HG03103 (cell line): ENCODE data around the gene VCAN.

ENCODE experiments used
- ATAC-seq: cut with Tn5 transposase; IDR thresholded peaks from one replicate; pipeline ENCODE4 v1.9.1; 2021; ENCODE audit warnings: low read depth; ENCODE audit not compliant: unreplicated experiment

The VCAN gene

GRCh38 chr5:83527722-83528438 lies 56.3 kb downstream of the VCAN start:
- no peak for ATAC-seq

- ATAC-seq = no peak
Measured at GRCh38 chr5:83528439-83528769, 56.9 kb downstream of the VCAN start.

- no peak for ATAC-seq
Measured at GRCh38 chr5:83530193-83530592, 58.6 kb downstream of the VCAN start.

- no peak for ATAC-seq
Measured at GRCh38 chr5:83531661-83532060, 60.1 kb downstream of the VCAN start.

- ATAC-seq = peak; percentile 72
Measured at GRCh38 chr5:83538786-83539462, 67.4 kb downstream of the VCAN start.

- ATAC-seq = no peak
Measured at GRCh38 chr5:83539463-83539790, 67.9 kb downstream of the VCAN start.

GRCh38 chr5:83540105-83540504 lies 68.6 kb downstream of the VCAN start:
- ATAC-seq = no peak

GRCh38 chr5:83540783-83541182 lies 69.2 kb downstream of the VCAN start:
- no peak for ATAC-seq

GRCh38 chr5:83542839-83543238 lies 71.3 kb downstream of the VCAN start:
- no peak for ATAC-seq

- ATAC-seq = no peak
Measured at GRCh38 chr5:83543898-83544297, 72.4 kb downstream of the VCAN start.

- no peak for ATAC-seq
Measured at GRCh38 chr5:83547161-83547560, 75.6 kb downstream of the VCAN start.

GRCh38 chr5:83547889-83548288 lies 76.3 kb downstream of the VCAN start:
- no peak for ATAC-seq

- no peak for ATAC-seq
Measured at GRCh38 chr5:83548581-83548980, 77.0 kb downstream of the VCAN start.

- ATAC-seq = no peak
Measured at GRCh38 chr5:83549076-83549475, 77.5 kb downstream of the VCAN start.

GRCh38 chr5:83549674-83550073 lies 78.1 kb downstream of the VCAN start:
- ATAC-seq = no peak

GRCh38 chr5:83551821-83552220 lies 80.3 kb downstream of the VCAN start:
- no peak for ATAC-seq

- ATAC-seq = no peak
Measured at GRCh38 chr5:83552275-83552674, 80.7 kb downstream of the VCAN start.

- no peak for ATAC-seq
Measured at GRCh38 chr5:83553000-83553486, 81.5 kb downstream of the VCAN start.

GRCh38 chr5:83554133-83554532 lies 82.6 kb downstream of the VCAN start:
- no peak for ATAC-seq

- no peak for ATAC-seq
Measured at GRCh38 chr5:83554686-83555085, 83.1 kb downstream of the VCAN start.

GRCh38 chr5:83555263-83555662 lies 83.7 kb downstream of the VCAN start:
- ATAC-seq = no peak

GRCh38 chr5:83556190-83556589 lies 84.6 kb downstream of the VCAN start:
- ATAC-seq = no peak
